Skin of body (tissue), 2 donors: Measurements from ENCODE around the gene MYO1A. TPM values are rescaled to one million over a fixed set of nuclear protein-coding genes. Genes with fewer than 3 reads are reported as not detected.
"Not testable (repeated sequence)": the region's sequence is repeated elsewhere in the genome, so short reads cannot be mapped to it uniquely, and the experiment has no call there.

Experiments
- DNase-seq: peaks from one replicate; lab custom pipeline; 2025; lab: John Stamatoyannopoulos, UW
- total RNA-seq: library from RNA; depleted of rRNA; stranded (reverse); fragments of >200 nt; gene quantifications from one replicate; pipeline ENCODE4 v1.2.3, GENCODE V29; 2014

Gene MYO1A
- total RNA-seq, 1 donor from 2014 or later = 0.69 TPM

GRCh38 chr12:56995930-56996496, 53.9 kb downstream of the MYO1A start:
- no peak for DNase-seq

GRCh38 chr12:56995201-56995929, 54.6 kb downstream of the MYO1A start:
- no peak for DNase-seq

- DNase-seq = no peak
Observed at GRCh38 chr12:56994231-56994746, 55.6 kb downstream of the MYO1A start.

- DNase-seq = no peak
Observed at GRCh38 chr12:56993346-56993745, 56.6 kb downstream of the MYO1A start.

GRCh38 chr12:56991319-56992246, 58.3 kb downstream of the MYO1A start:
- no peak for DNase-seq

- no peak for DNase-seq
Observed at GRCh38 chr12:56990648-56991318, 59.1 kb downstream of the MYO1A start.

- no peak for DNase-seq
Observed at GRCh38 chr12:56989861-56990610, 59.9 kb downstream of the MYO1A start.

- no peak for DNase-seq
Observed at GRCh38 chr12:56988207-56988739, 61.7 kb downstream of the MYO1A start.

GRCh38 chr12:56987551-56988053, 62.3 kb downstream of the MYO1A start:
- peak; percentile 57 for DNase-seq

- no peak for DNase-seq
Observed at GRCh38 chr12:56987011-56987410, 62.9 kb downstream of the MYO1A start.

GRCh38 chr12:56985714-56986113, 64.2 kb downstream of the MYO1A start:
- DNase-seq = not testable (repeated sequence)

GRCh38 chr12:56983386-56983785, 66.5 kb downstream of the MYO1A start:
- no peak for DNase-seq

- DNase-seq = not testable (repeated sequence)
Observed at GRCh38 chr12:56982578-56983236, 67.2 kb downstream of the MYO1A start.

GRCh38 chr12:56980941-56981530, 68.9 kb downstream of the MYO1A start:
- no peak for DNase-seq

GRCh38 chr12:56980268-56980667, 69.7 kb downstream of the MYO1A start:
- no peak for DNase-seq

- no peak for DNase-seq
Observed at GRCh38 chr12:56979628-56980027, 70.3 kb downstream of the MYO1A start.
